Naive thymus-derived CD4-positive, alpha-beta T cell (primary cell): ENCODE data around the gene ATP10B. TPM values are rescaled to one million over a fixed set of nuclear protein-coding genes. Genes with fewer than 3 reads are reported as not detected.

Experiments used
- ATAC-seq: fragments of 150-1000 bp; cut with Tn5 transposase; 2 replicates; pipeline ENCODE4 v1.10.0; 2021; ENCODE audit warnings: mild to moderate bottlenecking, moderate library complexity
- CTCF ChIA-PET: fragments of 350-600 bp; sonication (Branson Sonifier 250); formaldehyde crosslinking; loops from one replicate; lab custom pipeline; 2021; ENCODE audit warnings: antibody characterized with exemption; lab: Charles Lee
- POLR2A ChIA-PET: fragments of 350-600 bp; sonication (Branson Sonifier 250); formaldehyde crosslinking; loops from one replicate; lab custom pipeline; 2021; ENCODE audit warnings: antibody characterized with exemption, inconsistent platforms; lab: Charles Lee
- DNase-seq, 9 donors: peaks; one replicate each; pipeline versions ENCODE4 v3.0.0 to v3.0.0-alpha.2; 2020 to 2022; ENCODE audit warnings: mixed read lengths in 1 of 9
- H3K27ac ChIP-seq: one replicate; pipeline ENCODE4 v1.7.0; 2013; ENCODE audit warnings: mild to moderate bottlenecking, low read depth, low read length, moderate library complexity
- H3K27me3 ChIP-seq, 2 donors: one replicate each; pipeline ENCODE4 v1.7.0; 2013; ENCODE audit warnings: low read length in 2 of 2, mild to moderate bottlenecking in 2 of 2, moderate library complexity in 2 of 2; ENCODE audit not compliant: control insufficient read depth in 2 of 2, insufficient read depth in 2 of 2
- H3K36me3 ChIP-seq, 3 experiments: 1 replicate in 2 of 3; 2 replicates in 1 of 3; pipeline ENCODE4 v1.7.0; 2013; ENCODE audit warnings: low read length in 3 of 3, mild to moderate bottlenecking in 3 of 3, moderate library complexity in 1 of 3; ENCODE audit not compliant: insufficient read depth in 3 of 3, control insufficient read depth in 2 of 3
- H3K4me1 ChIP-seq, 2 donors: one replicate each; pipeline ENCODE4 v1.7.0; 2013; ENCODE audit warnings: low read length in 2 of 2, mild to moderate bottlenecking in 2 of 2, moderate library complexity in 1 of 2; ENCODE audit not compliant: control insufficient read depth in 2 of 2, insufficient read depth in 2 of 2
- H3K4me3 ChIP-seq: 2 replicates; pipeline ENCODE4 v1.7.0; 2013; ENCODE audit warnings: mild to moderate bottlenecking, low read length
- H3K9me3 ChIP-seq, 3 experiments: 1 replicate in 2 of 3; 2 replicates in 1 of 3; pipeline ENCODE4 v1.7.0; 2013; ENCODE audit warnings: low read length in 3 of 3; ENCODE audit not compliant: control insufficient read depth in 2 of 3
- H3K27ac Mint-ChIP-seq, 9 donors: one replicate each; pipeline ENCODE4 v1.8.0; 2020 to 2022; ENCODE audit warnings: mixed read lengths in 9 of 9, mild to moderate bottlenecking in 8 of 9, moderate library complexity in 5 of 9, inconsistent platforms in 2 of 9
- H3K27me3 Mint-ChIP-seq, 5 donors: one replicate each; pipeline ENCODE4 v1.8.0; 2021 to 2022; ENCODE audit warnings: mixed read lengths in 5 of 5, mild to moderate bottlenecking in 1 of 5
- H3K36me3 Mint-ChIP-seq, 5 donors: one replicate each; pipeline ENCODE4 v1.8.0; 2020 to 2022; ENCODE audit warnings: mixed read lengths in 5 of 5, mild to moderate bottlenecking in 3 of 5, inconsistent platforms in 1 of 5
- H3K4me1 Mint-ChIP-seq, 7 donors: one replicate each; pipeline ENCODE4 v1.8.0; 2020 to 2022; ENCODE audit warnings: mixed read lengths in 7 of 7, mild to moderate bottlenecking in 3 of 7, inconsistent platforms in 1 of 7
- H3K4me3 Mint-ChIP-seq, 10 donors: one replicate each; pipeline ENCODE4 v1.8.0; 2020 to 2022; ENCODE audit warnings: mild to moderate bottlenecking in 10 of 10, mixed read lengths in 10 of 10, moderate library complexity in 6 of 10, inconsistent platforms in 2 of 10
- H3K9me3 Mint-ChIP-seq, 11 donors: one replicate each; pipeline ENCODE4 v1.8.0; 2020 to 2022; ENCODE audit warnings: mixed read lengths in 11 of 11, mild to moderate bottlenecking in 4 of 11, inconsistent platforms in 1 of 11, moderate library complexity in 1 of 11
- intact Hi-C, 2 donors: fragments of 100-400 bp; cut with micrococcal nuclease; formaldehyde crosslinking; loops; one replicate each; pipeline ENCODE4 v1.15.1; 2023
- polyA plus RNA-seq, 2 donors: library from polyadenylated mRNA; unstranded; fragments of 300-500 nt; fragmentation: Illumina TruSeq; gene quantifications; one replicate each; pipeline ENCODE4 v1.2.3, GENCODE V29; 2021
- total RNA-seq, 6 experiments: library from RNA in 5 of 6; stranded (reverse) in 5 of 6; gene quantifications; 1 replicate in 5 of 6; 2 replicates in 1 of 6; pipeline ENCODE4 v1.2.3 and lab custom pipeline; 2021 to 2026

Gene ATP10B
- total and polyA plus RNA-seq, 7 experiments from 2014 or later, result not detected

DNA sequence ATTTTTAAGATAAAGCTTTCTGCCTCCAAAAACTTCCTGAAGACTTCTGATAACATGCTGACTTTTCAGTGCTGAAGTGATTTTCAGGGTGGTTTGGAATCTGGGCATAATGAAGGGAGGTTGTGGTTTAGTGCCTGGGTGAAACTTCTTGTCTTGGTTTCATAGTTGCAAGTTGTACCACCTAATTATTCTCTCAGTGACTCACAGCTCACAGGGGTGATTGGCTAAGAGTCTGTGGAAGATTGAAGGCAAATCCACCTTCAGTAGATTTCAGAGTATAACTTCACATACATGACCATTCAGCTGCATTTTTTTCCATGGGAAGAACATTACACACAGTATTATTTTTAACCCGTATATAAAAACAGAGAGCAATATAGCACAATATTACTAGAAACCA is 230.5 kb downstream of the ATP10B start:
- POLR2A ChIA-PET, result no interaction called here
- H3K4me3 ChIP-seq, result no peak overlapping the region
- Mint-ChIP-seq H3K36me3 (no peaks in the 10 kb centered on the region), H3K9me3 (peaks cover 0 to 2% (median 0%) of the 10 kb centered on the region in 11 donors), H3K4me3 (no peak overlapping the region), H3K27me3 (peaks cover 2 to 26% (median 7%) of the 10 kb centered on the region in 5 donors), H3K27ac (no peak overlapping the region), H3K4me1 (no peaks in the 10 kb centered on the region)
- intact Hi-C loops, result loop anchor here in 1 of 2 donors (10.0 kb wide), 1 partner anchor 187 kb away; no protein-coding TSS in a partner anchor
- no peaks in the 10 kb centered on the region for H3K4me1 ChIP-seq
- no peaks in the 10 kb centered on the region for H3K36me3 ChIP-seq
- CTCF ChIA-PET, result no interaction called here
- DNase-seq (no peak), ATAC-seq (no peak)
- no peaks in the 10 kb centered on the region for H3K27me3 ChIP-seq
- no peaks in the 10 kb centered on the region for H3K9me3 ChIP-seq
- H3K27ac ChIP-seq, result no peak overlapping the region

- Mint-ChIP-seq H3K27ac (no peak overlapping the region), H3K9me3 (peaks cover 0 to 2% (median 0%) of the 10 kb centered on the region in 11 donors), H3K27me3 (peaks cover 2 to 26% (median 7%) of the 10 kb centered on the region in 5 donors), H3K4me1 (no peaks in the 10 kb centered on the region), H3K36me3 (no peaks in the 10 kb centered on the region), H3K4me3 (no peak overlapping the region)
- Histone ChIP-seq H3K36me3 (no peaks in the 10 kb centered on the region), H3K27ac (no peak overlapping the region), H3K4me3 (no peak overlapping the region), H3K4me1 (no peaks in the 10 kb centered on the region), H3K9me3 (no peaks in the 10 kb centered on the region), H3K27me3 (no peaks in the 10 kb centered on the region)
- ChIA-PET CTCF (no interaction called here), POLR2A (no interaction called here)
- ATAC-seq, result no peak
- DNase-seq, result no peak
- intact Hi-C loops, result loop anchor here in 1 of 2 donors (10.0 kb wide), 1 partner anchor 186 kb away; no protein-coding TSS in a partner anchor
Observed at GRCh38 chr5:160620401-160620800, 231.6 kb downstream of the ATP10B start.

- Mint-ChIP-seq H3K27ac (no peak overlapping the region), H3K27me3 (peaks cover 2 to 21% (median 7%) of the 10 kb centered on the region in 5 donors), H3K4me3 (no peak overlapping the region), H3K36me3 (no peaks in the 10 kb centered on the region), H3K9me3 (peaks cover 0 to 5% (median 0%) of the 10 kb centered on the region in 11 donors), H3K4me1 (no peaks in the 10 kb centered on the region)
- intact Hi-C loops, result no loop called here
- Histone ChIP-seq H3K27me3 (no peaks in the 10 kb centered on the region), H3K4me1 (no peaks in the 10 kb centered on the region), H3K27ac (no peak overlapping the region), H3K9me3 (no peaks in the 10 kb centered on the region), H3K4me3 (no peak overlapping the region), H3K36me3 (no peaks in the 10 kb centered on the region)
- ChIA-PET CTCF (no interaction called here), POLR2A (no interaction called here)
- no peak for DNase-seq
- no peak for ATAC-seq
Observed at GRCh38 chr5:160619381-160619780, 232.6 kb downstream of the ATP10B start.

DNA sequence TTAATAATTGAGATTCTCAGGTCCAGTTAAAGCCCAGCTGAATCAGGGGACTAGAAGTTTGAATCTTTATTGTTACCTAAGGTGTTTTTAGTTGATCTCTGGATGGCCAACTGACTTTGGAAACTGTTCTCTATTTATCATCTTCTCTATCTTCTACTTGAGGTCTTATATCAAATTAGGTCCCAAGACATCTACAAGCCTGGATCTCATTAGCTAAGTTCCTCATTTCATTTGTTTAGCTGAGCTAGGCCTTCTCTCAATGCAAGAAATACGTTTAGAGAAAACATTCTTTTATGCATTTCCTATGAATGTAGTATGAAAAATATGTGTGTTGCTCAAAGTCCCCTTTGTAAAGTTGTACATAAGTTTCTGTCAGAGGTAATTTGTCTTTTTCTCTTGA is 233.7 kb downstream of the ATP10B start:
- CTCF ChIA-PET, result no interaction called here
- ATAC-seq, result no peak
- Mint-ChIP-seq H3K4me3 (no peak overlapping the region), H3K27ac (no peak overlapping the region), H3K4me1 (peaks cover 0 to 5% (median 0%) of the 10 kb centered on the region in 7 donors), H3K36me3 (no peaks in the 10 kb centered on the region), H3K9me3 (peaks cover 0 to 5% (median 0%) of the 10 kb centered on the region in 11 donors), H3K27me3 (peaks cover 2 to 20% (median 7%) of the 10 kb centered on the region in 5 donors)
- Histone ChIP-seq H3K27me3 (no peaks in the 10 kb centered on the region), H3K4me3 (no peak overlapping the region), H3K27ac (no peak overlapping the region), H3K4me1 (no peaks in the 10 kb centered on the region), H3K9me3 (no peaks in the 10 kb centered on the region), H3K36me3 (no peaks in the 10 kb centered on the region)
- DNase-seq, result no peak
- POLR2A ChIA-PET, result no interaction called here
- intact Hi-C loops, result no loop called here

GRCh38 chr5:160616712-160617497 is 235.1 kb downstream of the ATP10B start:
- Mint-ChIP-seq H3K27me3 (peaks cover 0 to 12% (median 0%) of the 10 kb centered on the region in 5 donors), H3K9me3 (peaks cover 0 to 5% (median 0%) of the 10 kb centered on the region in 11 donors), H3K36me3 (no peaks in the 10 kb centered on the region), H3K27ac (no peak overlapping the region), H3K4me3 (no peak overlapping the region), H3K4me1 (peaks cover 0 to 5% (median 0%) of the 10 kb centered on the region in 7 donors)
- Histone ChIP-seq H3K36me3 (no peaks in the 10 kb centered on the region), H3K27me3 (no peaks in the 10 kb centered on the region), H3K4me3 (no peak overlapping the region), H3K9me3 (no peaks in the 10 kb centered on the region), H3K27ac (no peak overlapping the region), H3K4me1 (no peaks in the 10 kb centered on the region)
- DNase-seq (no peak), ATAC-seq (peak; percentile 53)
- POLR2A ChIA-PET, result no interaction called here
- intact Hi-C loops, result no loop called here
- CTCF ChIA-PET, result no interaction called here

GRCh38 chr5:160614136-160614535 is 237.9 kb downstream of the ATP10B start:
- H3K27me3 ChIP-seq, result no peaks in the 10 kb centered on the region
- H3K27ac ChIP-seq, result no peak overlapping the region
- intact Hi-C loops, result no loop called here
- Mint-ChIP-seq H3K4me1 (peaks cover 0 to 5% (median 0%) of the 10 kb centered on the region in 7 donors), H3K9me3 (peaks cover 0 to 2% (median 0%) of the 10 kb centered on the region in 11 donors), H3K27ac (no peak overlapping the region), H3K4me3 (no peak overlapping the region), H3K36me3 (no peaks in the 10 kb centered on the region), H3K27me3 (peaks cover 0 to 8% (median 3%) of the 10 kb centered on the region in 5 donors)
- H3K4me3 ChIP-seq, result no peak overlapping the region
- no peaks in the 10 kb centered on the region for H3K36me3 ChIP-seq
- no peaks in the 10 kb centered on the region for H3K9me3 ChIP-seq
- ATAC-seq (no peak), DNase-seq (no peak)
- ChIA-PET CTCF (no interaction called here), POLR2A (no interaction called here)
- H3K4me1 ChIP-seq, result no peaks in the 10 kb centered on the region

DNA sequence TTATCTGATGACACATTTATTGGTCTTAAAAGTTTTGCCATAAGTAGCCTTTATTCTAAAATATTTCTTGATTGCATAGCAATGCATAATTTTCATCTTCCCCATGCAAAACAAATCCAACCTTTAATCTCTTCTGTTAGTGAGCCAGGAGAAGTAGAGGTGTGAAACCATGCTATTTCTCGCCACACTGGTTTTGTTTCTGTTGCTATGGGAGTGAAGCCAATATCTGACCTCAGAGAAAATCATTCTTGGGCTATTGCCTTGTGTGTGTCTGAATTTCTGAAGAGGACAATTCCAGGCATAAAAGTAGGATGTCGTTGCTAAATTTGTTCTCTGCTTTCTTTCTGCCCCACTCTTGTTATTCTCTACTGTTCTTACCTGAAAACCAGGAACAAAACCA is 246.7 kb downstream of the ATP10B start:
- intact Hi-C loops, result no loop called here

More for the DNA sequence above, 246.7 kb downstream of the ATP10B start:
- Histone ChIP-seq H3K27me3 (no peaks in the 10 kb centered on the region), H3K36me3 (no peaks in the 10 kb centered on the region), H3K4me3 (no peak overlapping the region), H3K9me3 (no peaks in the 10 kb centered on the region), H3K4me1 (no peaks in the 10 kb centered on the region), H3K27ac (no peak overlapping the region)
- POLR2A ChIA-PET, result no interaction called here
- peaks cover 0 to 3% (median 0%) of the 10 kb centered on the region in 5 donors for H3K36me3 Mint-ChIP-seq
- no peak overlapping the region for H3K4me3 Mint-ChIP-seq
- no peak overlapping the region for H3K27ac Mint-ChIP-seq
- peaks cover 0 to 4% (median 0%) of the 10 kb centered on the region in 5 donors for H3K27me3 Mint-ChIP-seq
- H3K4me1 Mint-ChIP-seq, result no peaks in the 10 kb centered on the region
- CTCF ChIA-PET, result no interaction called here
- no peak for DNase-seq
- no peak for ATAC-seq
- peaks cover 0 to 6% (median 0%) of the 10 kb centered on the region in 11 donors for H3K9me3 Mint-ChIP-seq
